Activated T-cell treated with anti-CD3 and anti-CD28 coated beads, Interleukin-2, amount 50 U/mL, for 24 hours (primary cell): ENCODE measurements around the gene ADSL.

Experiments used
- DNase-seq: peaks from one replicate; pipeline ENCODE4 v3.0.0-alpha.2; 2020
- H3K27ac Mint-ChIP-seq: 2 replicates; pipeline ENCODE4 v1.8.0; 2020; ENCODE audit warnings: mild to moderate bottlenecking, mixed read lengths
- H3K27me3 Mint-ChIP-seq: 2 replicates; pipeline ENCODE4 v1.8.0; 2020; ENCODE audit warnings: mixed read lengths
- H3K36me3 Mint-ChIP-seq: 2 replicates; pipeline ENCODE4 v1.8.0; 2020; ENCODE audit warnings: low read depth, mixed read lengths
- H3K4me1 Mint-ChIP-seq: 2 replicates; pipeline ENCODE4 v1.8.0; 2020; ENCODE audit warnings: low read depth, mixed read lengths
- H3K4me3 Mint-ChIP-seq: 2 replicates; pipeline ENCODE4 v1.8.0; 2020; ENCODE audit warnings: mild to moderate bottlenecking, moderate library complexity, mixed read lengths
- H3K9me3 Mint-ChIP-seq: 2 replicates; pipeline ENCODE4 v1.8.0; 2020; ENCODE audit warnings: mixed read lengths

Gene ADSL

GRCh38 chr22:40409613-40410113 lies 63.4 kb downstream of the ADSL start:
- no peaks in the 10 kb centered on the region for H3K9me3 Mint-ChIP-seq
- peaks cover 87% of the 10 kb centered on the region for H3K36me3 Mint-ChIP-seq
- peak overlapping the region; percentile 57 for H3K27ac Mint-ChIP-seq
- H3K4me1 Mint-ChIP-seq: peaks cover 5% of the 10 kb centered on the region
- DNase-seq: no peak
- H3K4me3 Mint-ChIP-seq: no peak overlapping the region
- no peaks in the 10 kb centered on the region for H3K27me3 Mint-ChIP-seq

- peaks cover 87% of the 10 kb centered on the region for H3K36me3 Mint-ChIP-seq
- no peak overlapping the region for H3K4me3 Mint-ChIP-seq
- peak; percentile 26 for DNase-seq
- H3K27me3 Mint-ChIP-seq: no peaks in the 10 kb centered on the region
- peak overlapping the region; percentile 12 for H3K27ac Mint-ChIP-seq
- H3K9me3 Mint-ChIP-seq: no peaks in the 10 kb centered on the region
- peaks cover 10% of the 10 kb centered on the region for H3K4me1 Mint-ChIP-seq
These were observed 64.0 kb downstream of the ADSL start for GRCh38 chr22:40410272-40410671.

- Mint-ChIP-seq H3K36me3 (peaks cover 90% of the 10 kb centered on the region), H3K9me3 (no peaks in the 10 kb centered on the region), H3K4me3 (no peak overlapping the region), H3K4me1 (peaks cover 17% of the 10 kb centered on the region), H3K27me3 (no peaks in the 10 kb centered on the region), H3K27ac (peak overlapping the region; percentile 66)
- no peak for DNase-seq
These were observed 64.6 kb downstream of the ADSL start for GRCh38 chr22:40410731-40411505.

- no peak overlapping the region for H3K4me3 Mint-ChIP-seq
- H3K36me3 Mint-ChIP-seq: peaks cover 90% of the 10 kb centered on the region
- H3K27me3 Mint-ChIP-seq: no peaks in the 10 kb centered on the region
- H3K27ac Mint-ChIP-seq: peak overlapping the region; percentile 66
- no peaks in the 10 kb centered on the region for H3K9me3 Mint-ChIP-seq
- DNase-seq: no peak
- peaks cover 23% of the 10 kb centered on the region for H3K4me1 Mint-ChIP-seq
These were observed 65.2 kb downstream of the ADSL start for GRCh38 chr22:40411506-40411861.

- DNase-seq: no peak
- peaks cover 27% of the 10 kb centered on the region for H3K4me1 Mint-ChIP-seq
- H3K27me3 Mint-ChIP-seq: no peaks in the 10 kb centered on the region
- no peaks in the 10 kb centered on the region for H3K9me3 Mint-ChIP-seq
- H3K27ac Mint-ChIP-seq: peak overlapping the region; percentile 53
- H3K4me3 Mint-ChIP-seq: no peak overlapping the region
- H3K36me3 Mint-ChIP-seq: peaks cover 89% of the 10 kb centered on the region
These were observed 66.1 kb downstream of the ADSL start for GRCh38 chr22:40412441-40412840.

- no peaks in the 10 kb centered on the region for H3K9me3 Mint-ChIP-seq
- H3K4me3 Mint-ChIP-seq: no peak overlapping the region
- peak overlapping the region; percentile 90 for H3K27ac Mint-ChIP-seq
- no peaks in the 10 kb centered on the region for H3K27me3 Mint-ChIP-seq
- DNase-seq: no peak
- H3K36me3 Mint-ChIP-seq: peaks cover 83% of the 10 kb centered on the region
- peaks cover 27% of the 10 kb centered on the region for H3K4me1 Mint-ChIP-seq
These were observed 67.6 kb downstream of the ADSL start for GRCh38 chr22:40413873-40414272.

GRCh38 chr22:40414311-40414710 lies 68.0 kb downstream of the ADSL start:
- Mint-ChIP-seq H3K9me3 (no peaks in the 10 kb centered on the region), H3K36me3 (peaks cover 80% of the 10 kb centered on the region), H3K4me3 (no peak overlapping the region), H3K4me1 (peaks cover 27% of the 10 kb centered on the region), H3K27ac (peak overlapping the region; percentile 90), H3K27me3 (no peaks in the 10 kb centered on the region)
- DNase-seq: no peak

- Mint-ChIP-seq H3K36me3 (peaks cover 80% of the 10 kb centered on the region), H3K27me3 (no peaks in the 10 kb centered on the region), H3K27ac (peak overlapping the region; percentile 90), H3K4me3 (no peak overlapping the region), H3K9me3 (no peaks in the 10 kb centered on the region), H3K4me1 (peaks cover 28% of the 10 kb centered on the region)
- no peak for DNase-seq
These were observed 68.7 kb downstream of the ADSL start for GRCh38 chr22:40414838-40415505.

- H3K36me3 Mint-ChIP-seq: peaks cover 77% of the 10 kb centered on the region
- no peak for DNase-seq
- H3K27me3 Mint-ChIP-seq: no peaks in the 10 kb centered on the region
- peaks cover 28% of the 10 kb centered on the region for H3K4me1 Mint-ChIP-seq
- no peak overlapping the region for H3K4me3 Mint-ChIP-seq
- H3K27ac Mint-ChIP-seq: peak overlapping the region; percentile 90
- no peaks in the 10 kb centered on the region for H3K9me3 Mint-ChIP-seq
These were observed 69.4 kb downstream of the ADSL start for GRCh38 chr22:40415531-40416266.

- Mint-ChIP-seq H3K27me3 (no peaks in the 10 kb centered on the region), H3K36me3 (peaks cover 77% of the 10 kb centered on the region), H3K27ac (peak overlapping the region; percentile 90), H3K4me3 (no peak overlapping the region), H3K9me3 (no peaks in the 10 kb centered on the region), H3K4me1 (peaks cover 28% of the 10 kb centered on the region)
- no peak for DNase-seq
These were observed 69.9 kb downstream of the ADSL start for GRCh38 chr22:40416267-40416570.

GRCh38 chr22:40416636-40417035 lies 70.3 kb downstream of the ADSL start:
- peak overlapping the region; percentile 90 for H3K27ac Mint-ChIP-seq
- H3K4me3 Mint-ChIP-seq: no peak overlapping the region
- H3K9me3 Mint-ChIP-seq: no peaks in the 10 kb centered on the region
- peaks cover 28% of the 10 kb centered on the region for H3K4me1 Mint-ChIP-seq
- no peaks in the 10 kb centered on the region for H3K27me3 Mint-ChIP-seq
- DNase-seq: no peak
- H3K36me3 Mint-ChIP-seq: peaks cover 77% of the 10 kb centered on the region

- H3K4me1 Mint-ChIP-seq: peaks cover 28% of the 10 kb centered on the region
- H3K9me3 Mint-ChIP-seq: no peaks in the 10 kb centered on the region
- H3K27ac Mint-ChIP-seq: peak overlapping the region; percentile 90
- DNase-seq: no peak
- H3K4me3 Mint-ChIP-seq: no peak overlapping the region
- peaks cover 77% of the 10 kb centered on the region for H3K36me3 Mint-ChIP-seq
- H3K27me3 Mint-ChIP-seq: no peaks in the 10 kb centered on the region
These were observed 70.7 kb downstream of the ADSL start for GRCh38 chr22:40417041-40417440.

- H3K4me1 Mint-ChIP-seq: peaks cover 24% of the 10 kb centered on the region
- peak overlapping the region; percentile 22 for H3K27ac Mint-ChIP-seq
- peaks cover 79% of the 10 kb centered on the region for H3K36me3 Mint-ChIP-seq
- no peak for DNase-seq
- no peak overlapping the region for H3K4me3 Mint-ChIP-seq
- H3K9me3 Mint-ChIP-seq: no peaks in the 10 kb centered on the region
- H3K27me3 Mint-ChIP-seq: no peaks in the 10 kb centered on the region
These were observed 71.6 kb downstream of the ADSL start for GRCh38 chr22:40417881-40418280.

GRCh38 chr22:40418366-40419201 lies 72.3 kb downstream of the ADSL start:
- H3K4me1 Mint-ChIP-seq: peaks cover 24% of the 10 kb centered on the region
- no peak overlapping the region for H3K4me3 Mint-ChIP-seq
- H3K9me3 Mint-ChIP-seq: no peaks in the 10 kb centered on the region
- no peak for DNase-seq
- no peak overlapping the region for H3K27ac Mint-ChIP-seq
- peaks cover 85% of the 10 kb centered on the region for H3K36me3 Mint-ChIP-seq
- no peaks in the 10 kb centered on the region for H3K27me3 Mint-ChIP-seq
